Activated naive CD8-positive, alpha-beta T cell treated with anti-CD3 and anti-CD28 coated beads for 36 hours (primary cell): ENCODE results near the gene KIF18A. TPM values are rescaled to one million over a fixed set of nuclear protein-coding genes. Genes with fewer than 3 reads are reported as not detected.
"Not testable (repeated sequence)": the region's sequence is repeated elsewhere in the genome, so short reads cannot be mapped to it uniquely, and the experiment has no call there.

Source experiments
- DNase-seq: peaks from one replicate; pipeline ENCODE4 v3.0.0; 2021
- H3K27ac Mint-ChIP-seq: one replicate; pipeline ENCODE4 v1.8.0; 2022; ENCODE audit warnings: mild to moderate bottlenecking, moderate library complexity, mixed read lengths
- H3K27me3 Mint-ChIP-seq: one replicate; pipeline ENCODE4 v1.8.0; 2022; ENCODE audit warnings: mild to moderate bottlenecking, mixed read lengths
- H3K36me3 Mint-ChIP-seq: one replicate; pipeline ENCODE4 v1.8.0; 2021; ENCODE audit warnings: mild to moderate bottlenecking, mixed read lengths
- H3K4me1 Mint-ChIP-seq: one replicate; pipeline ENCODE4 v1.8.0; 2021; ENCODE audit warnings: mixed read lengths
- H3K4me3 Mint-ChIP-seq: one replicate; pipeline ENCODE4 v1.8.0; 2022; ENCODE audit warnings: mild to moderate bottlenecking, moderate library complexity, mixed read lengths
- H3K9me3 Mint-ChIP-seq: one replicate; pipeline ENCODE4 v1.8.0; 2022; ENCODE audit warnings: mixed read lengths
- total RNA-seq, 2 experiments: library from RNA; stranded (reverse); gene quantifications; one replicate each; pipeline ENCODE4 v1.2.3, GENCODE V29; 2021

The KIF18A gene
- total RNA-seq: 10 to 100 TPM; 19.8 to 21.8 TPM

DNA sequence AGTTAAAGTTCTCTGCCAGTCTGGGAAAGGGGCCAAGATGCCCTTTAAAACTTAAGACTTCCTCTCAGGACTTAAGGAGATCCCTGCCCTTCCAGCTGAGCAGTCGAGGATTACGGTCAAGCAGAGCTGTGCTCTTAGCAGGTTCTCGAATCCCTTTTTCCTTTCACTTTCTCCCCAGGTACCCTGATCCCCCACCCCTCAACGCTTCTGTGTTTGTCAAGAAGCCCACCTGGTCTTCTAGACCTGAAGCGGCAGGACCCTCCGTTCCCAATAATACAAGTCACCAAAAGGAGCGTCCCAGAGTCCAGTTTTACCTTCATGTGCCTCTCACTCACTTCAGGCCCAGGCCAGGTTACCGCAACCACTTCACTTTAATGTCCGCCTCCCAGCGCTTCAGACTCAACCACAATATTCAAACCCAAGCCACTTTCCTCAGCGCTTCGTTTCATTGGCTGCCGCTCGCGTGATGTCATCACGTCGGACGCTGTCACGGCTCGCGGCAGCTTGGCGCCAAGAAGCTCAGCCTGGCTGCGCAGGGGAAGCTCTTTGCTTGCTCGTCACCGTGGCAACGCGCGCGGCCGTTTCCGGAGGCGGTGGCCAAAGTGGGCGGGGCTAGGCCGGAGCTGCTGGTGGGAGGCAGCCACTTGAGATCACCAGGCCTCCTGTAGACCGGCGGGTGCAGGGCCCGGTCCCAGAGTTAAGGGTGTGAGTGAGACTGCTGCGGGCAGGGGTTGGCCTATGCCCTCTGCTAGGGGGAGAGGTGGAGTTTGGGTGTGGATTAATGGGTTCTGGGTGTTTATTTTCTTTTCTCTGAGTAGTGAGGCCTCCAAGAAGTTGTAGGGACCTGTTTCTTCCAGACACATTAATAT lies at the start of gene KIF18A, which contains the start of gene METTL15:
Gene KIF18A, minus strand, starts transcription at position 407 of the 869 bp plus-strand sequence. CDS start 10,209 bp downstream, outside the sequence.
Gene METTL15, plus strand, starts transcription at position 639 of the 869 bp plus-strand sequence. CDS start 4,947 bp downstream, outside the sequence.
- Mint-ChIP-seq H3K4me1 (peaks cover 36% of the 10 kb centered on the region), H3K27ac (peak within 1 kb of the TSS; percentile 100), H3K27me3 (peaks cover 5% of the 10 kb centered on the region), H3K36me3 (peaks cover 15% of the 10 kb centered on the region), H3K9me3 (no peaks in the 10 kb centered on the region), H3K4me3 (peak within 1 kb of the TSS; percentile 99)
- DNase-seq: peak; percentile 98

DNA sequence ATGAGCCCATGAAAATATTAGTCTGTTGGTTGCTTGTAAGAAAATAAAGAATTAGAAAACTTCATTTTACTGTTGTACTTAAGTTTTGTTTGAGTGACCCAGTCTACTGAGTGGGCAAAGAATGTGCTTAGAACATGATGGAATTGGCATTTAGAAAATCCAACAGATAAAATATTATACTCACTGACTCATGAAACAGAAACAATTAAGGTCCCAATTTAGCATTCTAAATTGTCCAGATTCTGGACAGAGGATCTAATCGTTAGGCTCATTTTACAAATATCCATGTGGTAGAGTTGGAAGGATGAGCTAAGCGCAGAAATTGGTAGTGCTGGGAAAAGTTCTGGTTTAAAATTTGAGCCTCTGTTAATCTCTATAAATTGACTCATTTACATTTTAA lies 45.6 kb upstream of the KIF18A start:
- DNase-seq: no peak
- H3K4me1 Mint-ChIP-seq: no peaks in the 10 kb centered on the region
- H3K4me3 Mint-ChIP-seq: no peak overlapping the region
- H3K9me3 Mint-ChIP-seq: no peaks in the 10 kb centered on the region
- peaks cover 42% of the 10 kb centered on the region for H3K36me3 Mint-ChIP-seq
- H3K27ac Mint-ChIP-seq: no peak overlapping the region
- no peaks in the 10 kb centered on the region for H3K27me3 Mint-ChIP-seq

DNA sequence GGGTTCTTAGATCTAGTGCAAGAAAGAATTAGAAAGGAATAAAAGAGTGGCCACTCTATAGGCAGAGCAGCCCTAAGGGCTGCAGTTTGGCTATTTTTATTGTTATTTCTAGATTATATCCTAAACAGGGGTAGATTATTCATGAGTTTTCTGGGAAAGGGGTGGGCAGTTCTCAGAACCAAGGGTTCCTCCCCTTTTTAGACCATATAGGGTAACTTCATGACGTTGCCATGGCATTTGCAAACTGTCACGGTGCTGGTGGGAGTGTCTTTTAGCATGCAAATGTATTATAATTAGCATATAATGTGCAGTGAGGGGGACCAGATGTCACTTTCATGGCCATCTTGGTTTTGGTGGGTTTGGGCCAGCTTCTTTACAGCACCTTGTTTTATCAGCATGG lies 44.8 kb upstream of the KIF18A start:
- no peak for DNase-seq
- H3K27ac Mint-ChIP-seq: no peak overlapping the region
- no peaks in the 10 kb centered on the region for H3K27me3 Mint-ChIP-seq
- H3K4me3 Mint-ChIP-seq: no peak overlapping the region
- peaks cover 40% of the 10 kb centered on the region for H3K36me3 Mint-ChIP-seq
- no peaks in the 10 kb centered on the region for H3K9me3 Mint-ChIP-seq
- no peaks in the 10 kb centered on the region for H3K4me1 Mint-ChIP-seq

DNA sequence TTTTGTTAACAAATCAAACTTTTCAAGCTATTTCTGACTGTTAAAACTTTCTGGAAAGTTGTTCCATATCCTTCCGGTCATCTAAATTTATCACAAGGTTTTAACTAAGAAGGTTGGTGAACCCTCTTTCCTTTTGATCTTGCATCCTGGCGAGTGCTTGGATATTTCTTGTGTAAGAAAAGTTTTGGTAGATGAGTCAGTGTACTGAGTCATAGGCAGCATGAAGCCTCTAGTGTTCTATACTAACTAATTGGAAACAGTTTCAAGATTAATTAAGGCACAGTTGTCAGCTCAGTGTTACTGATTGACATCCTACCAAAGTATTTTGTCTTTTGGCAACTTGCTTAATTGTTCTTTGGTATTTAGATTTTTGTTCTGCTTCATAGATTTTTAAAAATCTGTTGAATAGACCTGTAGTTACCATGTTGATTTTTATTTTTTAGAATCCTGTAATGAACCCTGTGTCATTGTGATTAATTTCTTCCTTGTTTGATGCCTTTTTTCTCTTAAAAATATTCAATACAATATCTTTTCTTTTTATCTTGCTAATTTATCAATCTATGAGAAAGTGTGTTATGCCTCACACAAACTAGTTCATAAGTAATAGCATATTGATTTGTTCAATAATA lies 38.3 kb upstream of the KIF18A start:
- H3K4me3 Mint-ChIP-seq: no peak overlapping the region
- no peak overlapping the region for H3K27ac Mint-ChIP-seq
- DNase-seq: no peak
- no peaks in the 10 kb centered on the region for H3K9me3 Mint-ChIP-seq
- H3K27me3 Mint-ChIP-seq: no peaks in the 10 kb centered on the region
- peaks cover 3% of the 10 kb centered on the region for H3K4me1 Mint-ChIP-seq
- H3K36me3 Mint-ChIP-seq: peaks cover 19% of the 10 kb centered on the region

DNA sequence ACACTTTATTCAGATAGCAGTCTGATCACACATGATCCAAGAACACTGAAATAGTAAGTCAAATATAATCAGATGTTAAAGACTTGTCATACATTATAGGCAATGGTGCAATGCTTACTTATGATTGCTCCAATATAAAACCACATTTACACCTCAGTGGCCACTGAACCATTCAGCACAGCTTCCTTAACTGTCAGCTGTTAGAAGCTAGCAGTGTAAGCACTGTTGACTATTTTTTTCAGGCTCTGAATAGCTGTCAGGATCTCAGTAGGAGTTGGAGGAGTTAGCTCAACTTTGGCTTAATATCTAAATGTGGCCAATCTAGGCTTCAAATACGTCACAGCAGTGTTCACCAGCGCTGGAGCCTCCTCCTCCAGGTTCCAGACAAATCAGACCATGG lies 36.9 kb upstream of the KIF18A start:
- Mint-ChIP-seq H3K9me3 (peaks cover 10% of the 10 kb centered on the region), H3K27ac (no peak overlapping the region), H3K36me3 (peaks cover 27% of the 10 kb centered on the region), H3K27me3 (no peaks in the 10 kb centered on the region), H3K4me3 (no peak overlapping the region), H3K4me1 (peaks cover 3% of the 10 kb centered on the region)
- no peak for DNase-seq

DNA sequence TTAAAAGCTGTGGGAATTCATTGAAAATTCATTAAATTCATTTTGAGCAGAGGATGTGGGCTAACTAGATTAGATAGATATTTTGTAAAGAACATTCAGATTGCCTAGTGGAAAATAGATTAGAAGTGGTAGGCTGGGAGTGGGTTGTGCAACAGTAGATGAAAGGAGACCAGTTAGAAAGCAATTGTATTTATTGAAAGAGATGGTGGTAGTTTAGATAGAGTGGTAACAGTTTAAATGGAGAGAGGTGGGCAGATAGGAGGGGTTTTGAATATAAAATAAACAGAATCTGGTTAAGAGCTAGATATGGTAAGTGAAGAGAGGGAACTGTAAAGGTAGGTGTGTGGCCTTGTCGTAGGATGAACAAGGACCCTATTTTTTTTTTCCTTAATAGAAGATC lies 34.8 kb upstream of the KIF18A start:
- H3K4me3 Mint-ChIP-seq: no peak overlapping the region
- H3K27me3 Mint-ChIP-seq: no peaks in the 10 kb centered on the region
- H3K36me3 Mint-ChIP-seq: peaks cover 38% of the 10 kb centered on the region
- H3K9me3 Mint-ChIP-seq: peaks cover 20% of the 10 kb centered on the region
- peaks cover 3% of the 10 kb centered on the region for H3K4me1 Mint-ChIP-seq
- DNase-seq: no peak
- H3K27ac Mint-ChIP-seq: no peak overlapping the region

DNA sequence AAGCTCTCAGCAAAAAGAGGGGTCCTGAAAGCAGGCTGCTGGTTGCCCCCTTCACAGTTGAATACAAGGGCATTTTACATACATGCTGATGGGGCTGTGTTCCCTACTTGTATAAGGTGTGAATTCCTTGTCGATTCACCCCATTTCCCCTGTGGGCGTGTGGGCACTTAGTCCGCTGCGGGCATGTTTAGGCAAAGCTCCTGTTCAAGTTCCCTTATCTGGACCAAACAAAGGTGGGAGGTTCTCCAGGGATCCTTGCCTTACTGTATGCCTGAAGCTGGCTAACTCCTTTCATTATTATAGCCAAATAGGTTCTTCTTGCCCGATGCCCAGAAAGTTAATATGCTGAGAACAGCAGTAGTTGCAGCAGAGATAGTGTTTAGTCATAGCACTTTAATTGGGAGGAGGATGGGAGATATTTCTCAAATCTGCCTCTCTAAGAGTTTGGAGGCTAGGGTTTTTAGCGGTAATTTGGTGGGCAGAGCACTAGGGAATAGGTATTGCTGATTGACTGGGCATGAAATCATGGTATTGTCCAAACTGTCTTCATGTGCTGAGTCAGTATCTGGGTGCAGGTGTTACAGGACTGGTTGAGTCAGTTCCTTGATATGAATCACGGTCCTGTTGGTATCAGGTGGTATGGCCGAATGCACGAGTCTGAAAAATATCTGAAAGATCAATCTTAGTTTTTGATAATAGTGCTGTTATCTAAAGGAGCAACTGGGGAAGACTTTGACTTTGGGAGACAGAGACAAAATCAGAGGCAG lies 32.9 kb upstream of the KIF18A start:
- Mint-ChIP-seq H3K4me3 (no peak overlapping the region), H3K9me3 (peaks cover 31% of the 10 kb centered on the region), H3K27ac (no peak overlapping the region), H3K4me1 (no peaks in the 10 kb centered on the region), H3K27me3 (no peaks in the 10 kb centered on the region), H3K36me3 (peaks cover 54% of the 10 kb centered on the region)
- no peak for DNase-seq

DNA sequence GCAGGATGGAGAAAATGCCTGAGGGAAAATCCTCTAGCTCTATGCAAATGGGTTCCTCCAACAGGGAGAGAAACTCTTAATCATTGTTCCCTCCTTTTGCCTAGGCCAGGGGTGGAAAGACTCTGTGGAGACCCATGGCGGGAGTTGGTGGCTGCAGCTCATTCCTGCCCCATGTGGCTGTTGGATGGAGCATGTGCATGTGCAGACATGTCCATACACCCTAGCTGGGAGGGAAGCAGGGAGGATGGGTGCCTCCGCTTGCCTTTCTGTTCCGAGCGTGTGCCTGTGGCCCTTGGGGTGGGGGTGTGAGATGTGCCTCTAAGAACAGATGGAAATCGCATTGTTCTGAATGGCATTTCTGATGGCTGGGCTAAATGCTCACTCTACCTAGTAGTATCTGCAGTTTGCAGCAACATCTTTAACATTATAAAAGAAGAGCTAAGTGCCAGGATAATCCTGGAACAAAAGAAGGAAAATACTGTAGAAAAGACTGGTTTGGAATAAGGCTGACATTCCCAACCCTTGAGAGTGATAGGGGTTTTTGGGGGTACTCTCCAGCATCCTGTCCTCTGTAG lies 32.0 kb upstream of the KIF18A start:
- H3K27ac Mint-ChIP-seq: no peak overlapping the region
- no peak overlapping the region for H3K4me3 Mint-ChIP-seq
- peaks cover 61% of the 10 kb centered on the region for H3K36me3 Mint-ChIP-seq
- no peak for DNase-seq
- peaks cover 32% of the 10 kb centered on the region for H3K9me3 Mint-ChIP-seq
- no peaks in the 10 kb centered on the region for H3K4me1 Mint-ChIP-seq
- H3K27me3 Mint-ChIP-seq: no peaks in the 10 kb centered on the region

DNA sequence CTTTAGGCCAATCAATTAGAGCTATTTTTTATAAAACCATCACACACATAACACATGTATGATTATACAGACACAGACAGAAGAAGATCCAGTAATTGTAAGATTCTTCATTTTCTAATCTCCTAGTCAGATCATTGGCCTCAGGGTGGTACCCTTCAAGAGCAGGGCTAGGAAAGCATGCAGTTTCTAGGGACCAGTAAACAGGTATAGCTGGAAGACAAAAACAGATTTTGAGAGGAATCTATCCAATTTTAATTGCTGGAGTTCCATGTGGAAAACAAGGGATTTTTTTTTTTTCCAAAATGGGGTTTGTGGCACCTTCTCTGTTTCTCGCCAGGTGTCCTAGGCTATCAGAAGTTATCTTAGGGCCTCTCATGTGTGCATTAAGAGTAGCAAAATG lies 29.9 kb upstream of the KIF18A start:
- no peak overlapping the region for H3K4me3 Mint-ChIP-seq
- DNase-seq: no peak
- no peaks in the 10 kb centered on the region for H3K27me3 Mint-ChIP-seq
- H3K4me1 Mint-ChIP-seq: no peaks in the 10 kb centered on the region
- H3K27ac Mint-ChIP-seq: no peak overlapping the region
- H3K9me3 Mint-ChIP-seq: peaks cover 34% of the 10 kb centered on the region
- peaks cover 82% of the 10 kb centered on the region for H3K36me3 Mint-ChIP-seq

DNA sequence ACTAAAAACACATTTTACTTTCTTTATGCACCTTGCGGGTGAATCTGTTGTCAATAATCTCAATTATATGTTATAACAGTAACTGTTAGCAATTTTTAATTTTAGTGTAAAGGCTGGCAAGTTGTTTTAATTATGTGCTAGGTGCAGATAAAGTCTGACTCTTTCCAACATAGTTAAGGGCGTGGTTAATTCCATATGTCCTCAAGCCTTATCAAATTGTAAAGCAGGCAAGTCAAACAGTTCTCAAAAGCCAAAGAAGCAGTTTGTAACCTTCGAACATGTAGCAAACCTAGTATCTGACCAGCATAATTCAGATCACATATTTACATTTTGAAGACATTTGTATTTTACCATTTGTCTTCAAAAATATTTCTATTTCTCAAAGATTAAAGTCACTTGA lies 29.4 kb upstream of the KIF18A start:
- peaks cover 34% of the 10 kb centered on the region for H3K9me3 Mint-ChIP-seq
- H3K4me3 Mint-ChIP-seq: no peak overlapping the region
- H3K27ac Mint-ChIP-seq: no peak overlapping the region
- H3K36me3 Mint-ChIP-seq: peaks cover 83% of the 10 kb centered on the region
- H3K4me1 Mint-ChIP-seq: no peaks in the 10 kb centered on the region
- DNase-seq: no peak
- no peaks in the 10 kb centered on the region for H3K27me3 Mint-ChIP-seq

DNA sequence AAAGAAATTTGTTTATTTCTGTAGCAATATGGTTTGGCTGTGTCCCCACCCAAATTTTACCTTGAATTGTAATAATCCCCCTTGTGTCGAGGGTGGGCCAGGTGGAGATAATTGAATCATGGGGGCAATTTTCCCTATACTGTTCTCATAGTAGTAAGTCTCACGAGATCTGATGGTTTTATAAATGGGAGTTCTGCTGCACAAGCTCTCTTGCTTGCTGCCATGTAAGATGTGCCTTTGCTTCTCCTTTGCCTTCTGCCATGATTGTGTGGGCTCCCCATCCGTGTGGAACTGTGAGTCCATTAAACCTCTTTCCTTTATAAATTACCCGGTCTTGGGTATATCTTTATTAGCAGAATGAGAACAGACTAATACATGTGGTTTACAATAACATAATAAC lies 28.2 kb upstream of the KIF18A start:
- not testable (repeated sequence) for H3K27me3 Mint-ChIP-seq, H3K4me3 Mint-ChIP-seq, DNase-seq, H3K27ac Mint-ChIP-seq, H3K4me1 Mint-ChIP-seq
- peaks cover 33% of the 10 kb centered on the region for H3K9me3 Mint-ChIP-seq
- peaks cover 81% of the 10 kb centered on the region for H3K36me3 Mint-ChIP-seq

DNA sequence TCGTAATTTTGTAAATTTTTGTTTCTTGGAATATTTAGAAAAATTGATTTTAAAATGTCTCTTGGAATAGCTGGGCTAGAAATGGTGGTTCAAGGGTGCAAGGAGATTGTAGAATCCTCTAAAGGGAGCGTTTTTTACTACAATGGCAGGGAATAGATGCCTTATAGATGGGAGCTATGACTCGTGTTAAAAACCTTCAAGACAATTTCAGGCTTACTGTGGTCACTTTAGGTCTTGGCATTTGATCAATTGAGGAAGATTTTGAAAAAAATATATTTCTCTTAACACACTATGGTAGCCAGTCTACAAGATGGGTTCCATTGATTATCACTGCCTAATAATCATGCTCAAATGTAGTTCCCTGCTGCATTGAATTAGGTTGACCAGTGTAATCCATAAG lies 25.2 kb upstream of the KIF18A start:
- H3K27me3 Mint-ChIP-seq: no peaks in the 10 kb centered on the region

DNA sequence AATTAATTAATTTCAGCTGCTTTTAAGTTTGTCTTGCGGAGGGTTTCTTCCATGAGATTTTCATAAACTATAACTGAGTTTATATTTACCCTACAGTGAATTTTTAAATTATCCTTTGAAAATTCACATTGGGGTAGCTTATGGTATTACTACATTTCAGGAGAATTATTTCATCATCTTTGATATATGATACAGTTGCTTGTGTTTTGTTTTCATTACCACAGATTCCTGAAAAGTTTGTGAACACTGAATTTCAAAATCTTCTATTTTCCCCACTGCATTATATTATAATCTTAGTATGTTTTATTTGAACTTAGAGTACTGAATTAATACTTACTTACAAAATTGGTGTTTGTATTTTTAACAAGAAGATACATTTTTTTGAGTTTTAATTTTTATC lies 24.6 kb upstream of the KIF18A start:
- no peak overlapping the region for H3K27ac Mint-ChIP-seq
- H3K4me1 Mint-ChIP-seq: no peaks in the 10 kb centered on the region
- H3K27me3 Mint-ChIP-seq: no peaks in the 10 kb centered on the region
- H3K9me3 Mint-ChIP-seq: peaks cover 13% of the 10 kb centered on the region
- DNase-seq: no peak
- H3K36me3 Mint-ChIP-seq: peaks cover 56% of the 10 kb centered on the region
- H3K4me3 Mint-ChIP-seq: no peak overlapping the region

More for the DNA sequence above, 25.2 kb upstream of the KIF18A start:
- H3K9me3 Mint-ChIP-seq: peaks cover 16% of the 10 kb centered on the region
- no peak overlapping the region for H3K27ac Mint-ChIP-seq
- no peak overlapping the region for H3K4me3 Mint-ChIP-seq
- peaks cover 62% of the 10 kb centered on the region for H3K36me3 Mint-ChIP-seq
- no peaks in the 10 kb centered on the region for H3K4me1 Mint-ChIP-seq
- DNase-seq: no peak

DNA sequence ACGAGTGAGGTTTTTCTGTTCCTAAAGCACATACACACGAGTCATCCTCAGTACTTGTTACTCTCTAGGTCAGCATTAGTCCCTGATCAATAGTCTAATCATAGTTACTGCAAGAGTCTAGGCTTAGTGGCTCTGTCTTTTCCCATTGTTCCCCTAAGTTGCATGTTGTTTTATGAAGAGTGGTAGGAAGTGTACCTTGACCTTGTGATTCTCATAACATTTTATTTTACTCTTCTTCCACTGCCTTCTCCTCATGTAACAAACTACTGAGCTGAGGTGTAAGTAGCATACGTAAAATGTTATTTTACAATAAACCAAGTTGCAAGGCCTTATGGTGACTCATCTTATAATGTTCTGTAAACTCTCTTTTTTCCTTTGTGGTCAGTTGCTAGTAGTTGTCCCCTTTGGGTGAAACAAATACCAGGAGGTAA lies 15.2 kb upstream of the KIF18A start:
- Mint-ChIP-seq H3K9me3 (no peaks in the 10 kb centered on the region), H3K27ac (no peak overlapping the region), H3K4me1 (peaks cover 4% of the 10 kb centered on the region), H3K36me3 (peaks cover 17% of the 10 kb centered on the region), H3K4me3 (no peak overlapping the region), H3K27me3 (no peaks in the 10 kb centered on the region)
- no peak for DNase-seq

DNA sequence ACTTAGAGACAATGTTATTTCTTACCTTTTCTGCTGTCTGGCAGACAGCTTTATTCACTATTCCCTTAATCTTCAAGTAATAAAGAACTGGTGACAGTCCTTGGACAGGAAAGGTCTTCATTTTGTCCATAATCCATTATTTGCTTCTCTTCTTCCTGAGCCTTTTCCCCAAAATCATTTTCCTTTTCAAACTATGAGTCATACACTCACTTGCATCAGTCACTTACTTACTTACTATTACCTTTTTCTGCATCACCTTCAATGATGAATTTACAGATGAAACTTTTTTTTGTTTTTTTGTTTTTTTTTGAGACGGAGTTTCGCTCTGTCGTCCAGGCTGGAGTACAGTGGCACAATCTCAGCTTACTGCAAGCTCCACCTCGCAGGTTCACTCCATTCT lies 9.8 kb upstream of the KIF18A start:
- peaks cover 10% of the 10 kb centered on the region for H3K4me1 Mint-ChIP-seq
- H3K27ac Mint-ChIP-seq: no peak overlapping the region
- DNase-seq: no peak
- peaks cover 5% of the 10 kb centered on the region for H3K36me3 Mint-ChIP-seq
- H3K4me3 Mint-ChIP-seq: no peak overlapping the region
- no peaks in the 10 kb centered on the region for H3K9me3 Mint-ChIP-seq
- no peaks in the 10 kb centered on the region for H3K27me3 Mint-ChIP-seq
